Hypothalamus (tissue), 51 donors: ENCODE results near the gene NKAIN4.

ENCODE experiments used
- DNase-seq, 51 donors: peaks; one replicate each; lab custom pipeline; 2025; lab: John Stamatoyannopoulos, UW

The NKAIN4 gene

DNA sequence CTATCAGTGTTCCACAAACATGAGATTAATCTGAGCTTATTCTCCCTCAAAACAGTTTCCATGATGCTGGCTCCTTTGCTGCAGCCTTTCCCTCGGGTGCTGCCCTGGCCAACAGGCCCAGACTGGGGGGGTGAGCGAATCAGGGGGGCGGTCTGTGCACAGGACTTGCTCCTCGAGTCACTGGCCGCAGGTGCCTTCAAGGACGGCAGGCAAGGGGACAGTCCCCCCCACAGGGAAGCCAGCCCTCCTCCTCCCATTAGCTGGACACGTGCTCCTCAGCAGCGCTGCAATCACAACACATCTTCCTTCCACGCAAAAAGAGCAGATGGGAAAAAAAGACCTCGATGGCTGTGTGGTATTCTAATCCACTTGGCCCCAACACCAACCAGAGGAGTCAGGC, 48.4 kb downstream of the NKAIN4 start:
- DNase-seq: no peak

DNA sequence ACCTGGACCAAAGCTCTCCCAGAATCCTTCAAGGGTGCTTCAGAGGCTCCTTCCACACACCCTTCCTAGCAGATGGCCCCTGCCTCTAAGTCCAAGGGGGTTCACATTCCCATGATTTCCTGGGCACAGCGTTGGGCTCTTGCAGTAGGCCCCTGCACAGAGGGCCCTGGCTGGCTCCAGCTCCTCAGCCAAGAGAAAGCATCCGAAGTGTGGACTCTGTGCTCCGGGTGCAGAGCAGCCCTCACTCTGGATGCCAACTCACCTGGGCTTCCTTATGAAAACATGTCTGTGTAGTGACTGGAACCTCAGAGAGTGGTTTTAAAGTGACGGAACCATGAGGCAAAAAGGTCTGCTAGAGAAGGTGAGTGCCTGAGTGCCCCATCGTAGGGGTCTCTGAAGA, 49.9 kb downstream of the NKAIN4 start:
- DNase-seq: no peak

GRCh38 chr20:63202811-63203526, 51.3 kb downstream of the NKAIN4 start:
- no peak for DNase-seq

DNA sequence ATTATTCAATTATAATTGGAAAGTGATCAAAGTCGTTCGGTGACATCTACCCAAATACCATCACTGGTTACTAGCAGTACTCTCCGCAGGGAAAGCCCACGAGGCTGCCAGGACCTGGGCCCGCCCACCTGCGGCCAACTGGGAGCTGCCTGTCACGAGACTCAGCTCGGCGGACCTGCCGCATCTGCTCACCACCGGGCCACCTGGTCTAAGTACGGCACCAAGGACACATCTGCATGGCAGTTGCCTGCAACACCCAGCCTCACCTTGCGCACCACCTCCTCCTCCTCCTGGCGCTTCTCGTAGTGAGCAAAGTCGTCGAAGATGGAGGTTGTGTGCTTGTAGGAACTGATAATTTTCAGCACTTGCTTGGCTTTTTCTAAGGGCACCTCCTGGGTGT, 52.2 kb downstream of the NKAIN4 start:
- DNase-seq: no peak

GRCh38 chr20:63198606-63199005, 55.7 kb downstream of the NKAIN4 start:
- DNase-seq: no peak

DNA sequence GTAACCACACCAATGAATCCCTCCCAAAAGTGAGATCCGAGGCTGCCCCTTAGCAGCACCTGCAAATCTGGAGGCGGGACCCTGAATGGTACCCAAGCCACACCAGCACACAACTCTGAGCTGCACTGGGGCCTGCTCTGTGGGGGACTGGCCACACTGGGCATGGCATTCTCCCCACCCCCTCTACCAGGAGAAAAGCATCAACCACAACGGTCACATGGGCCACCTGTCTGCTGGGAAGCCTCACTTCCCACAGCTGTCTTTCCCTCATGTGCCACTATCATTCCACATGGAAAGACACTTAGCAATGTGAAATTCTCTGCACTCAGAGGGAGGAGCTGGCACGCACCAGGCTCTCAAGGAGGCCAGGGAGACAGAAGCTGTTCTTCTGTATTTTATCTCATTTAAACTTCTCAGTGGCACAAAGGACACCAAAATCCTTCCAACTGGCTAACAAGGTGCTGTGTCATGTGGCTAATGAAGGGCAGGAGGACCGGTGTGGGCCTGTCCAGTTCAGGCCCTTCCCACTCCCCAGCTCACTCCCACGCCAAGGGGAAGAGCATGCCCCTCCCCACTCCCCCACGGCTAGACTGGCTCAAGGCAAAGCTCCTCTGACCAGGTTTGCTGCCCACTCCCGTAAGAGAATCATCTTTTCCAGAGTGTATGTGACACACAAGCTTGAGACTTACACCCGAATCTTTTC, 57.3 kb downstream of the NKAIN4 start:
- no peak for DNase-seq

DNA sequence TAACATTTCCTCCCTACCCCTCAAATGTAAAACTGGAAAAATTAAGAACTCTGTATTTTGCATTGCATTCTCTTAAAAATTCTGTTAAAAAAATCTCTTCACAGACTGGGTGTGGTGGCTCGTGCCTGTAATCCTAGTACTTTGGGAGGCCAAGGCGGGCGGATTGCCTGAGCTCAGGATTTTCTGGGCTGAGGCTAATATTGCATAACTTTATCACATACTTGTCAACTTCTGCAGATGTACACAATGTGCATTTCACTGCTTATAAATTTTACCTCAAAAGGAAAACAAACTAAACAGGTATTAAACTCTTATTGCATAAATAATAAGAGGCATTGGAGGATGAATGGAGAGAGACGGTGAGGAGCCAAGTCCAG, 59.5 kb downstream of the NKAIN4 start:
- DNase-seq: no peak

DNA sequence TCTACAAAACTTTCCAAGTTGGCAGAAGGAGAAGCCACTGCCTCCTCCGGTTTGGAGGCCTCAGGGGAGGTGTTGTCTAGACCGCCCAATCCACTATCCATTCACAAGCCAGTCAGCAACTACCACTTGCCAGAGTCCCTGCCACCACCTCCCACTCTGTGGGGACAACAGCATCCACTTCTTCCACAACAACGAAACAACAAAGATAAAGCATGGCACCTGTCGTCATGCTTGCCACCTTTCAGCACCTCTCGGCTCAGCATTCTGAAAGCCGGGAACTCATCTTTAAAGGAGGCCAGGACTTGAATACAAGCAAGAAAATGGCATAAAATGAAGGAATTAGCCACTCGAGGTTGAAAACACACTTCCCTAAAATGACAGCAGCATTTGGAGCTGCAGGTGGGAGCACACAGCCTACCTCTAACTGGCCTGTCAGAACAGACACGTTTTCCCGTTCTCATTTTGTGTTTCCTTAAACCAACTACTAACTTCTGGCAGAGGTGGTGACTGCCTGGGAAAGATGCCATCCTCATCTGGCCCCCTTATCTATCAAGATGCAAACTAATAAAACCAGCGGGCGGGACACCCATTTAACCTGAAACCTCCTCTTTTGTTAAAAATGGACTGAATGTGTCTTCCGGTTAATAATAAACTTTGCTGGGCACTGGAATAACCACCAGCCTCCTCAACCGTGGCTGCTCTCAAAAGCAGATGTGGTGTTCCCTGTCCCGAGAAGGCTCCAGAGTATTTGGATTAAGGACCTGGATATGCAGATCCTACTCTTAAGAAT, 60.1 kb downstream of the NKAIN4 start:
- no peak for DNase-seq

DNA sequence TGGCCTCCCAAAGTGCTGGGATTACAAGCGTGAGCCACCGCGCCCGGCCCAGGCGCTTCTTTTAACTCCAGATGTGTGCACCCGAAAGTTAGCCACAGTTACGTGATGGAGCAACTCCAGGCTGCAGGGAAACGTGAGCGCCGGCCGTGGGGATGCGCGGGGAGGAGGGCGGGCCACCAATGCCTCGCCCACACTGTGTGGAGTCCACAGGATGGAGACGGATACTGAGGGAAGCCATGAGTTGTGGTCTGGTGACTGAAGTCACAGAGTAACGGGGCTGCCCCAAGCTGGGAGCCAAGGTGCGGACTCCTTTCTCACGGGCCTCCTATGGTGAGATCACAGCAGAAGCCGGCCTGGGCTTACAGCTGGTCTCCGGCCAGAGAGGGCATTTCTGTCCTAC, 61.5 kb downstream of the NKAIN4 start:
- no peak for DNase-seq

- no peak for DNase-seq
Observed at GRCh38 chr20:63191400-63191799, 62.9 kb downstream of the NKAIN4 start.

GRCh38 chr20:63190828-63191227, 63.4 kb downstream of the NKAIN4 start:
- no peak for DNase-seq
